H1 (cell line): ENCODE results near the gene LTBP3.

ENCODE experiments used
- CBX8 ChIP-seq: fragments of 300-800, 300-1000 bp; sonication (generic); IDR thresholded peaks from 2 replicates; pipeline ENCODE4 v1.7.1; 2016; ENCODE audit warnings: low read depth, low read length, borderline replicate concordance
- CHD2 ChIP-seq: IDR thresholded peaks from 2 replicates; pipeline ENCODE4 v1.6.1; 2012; ENCODE audit warnings: low read length, improper control_type of control experiment
- EZH2 ChIP-seq: fragments of 200-600 bp; sonication (generic); IDR thresholded peaks from 2 replicates; pipeline ENCODE4 v1.7.1; 2012; ENCODE audit warnings: low read depth, mild to moderate bottlenecking, moderate library complexity, low read length, inconsistent platforms; ENCODE audit not compliant: severe bottlenecking
- HDAC6 ChIP-seq: IDR thresholded peaks from one replicate; pipeline ENCODE4 v1.7.1; 2012; ENCODE audit warnings: low read depth, mild to moderate bottlenecking, inconsistent platforms, low read length, moderate library complexity
- JUN ChIP-seq: IDR thresholded peaks from 2 replicates; pipeline ENCODE4 v1.6.1; 2011; ENCODE audit warnings: low read depth, mild to moderate bottlenecking, improper control_type of control experiment, low read length
- PHF8 ChIP-seq: fragments of 200-600 bp; sonication (generic); conservative IDR thresholded peaks from 2 replicates; pipeline ENCODE4 v1.7.1; 2012; ENCODE audit warnings: low read depth, mild to moderate bottlenecking, inconsistent platforms, low read length, moderate library complexity
- POLR2A ChIP-seq, 2 experiments: IDR thresholded peaks; 1 replicate in 1 of 2; 2 replicates in 1 of 2; pipeline ENCODE4 v1.6.1; 2011; ENCODE audit warnings: low read depth in 2 of 2, low read length in 2 of 2, mild to moderate bottlenecking in 2 of 2; ENCODE audit errors: control extremely low read depth in 1 of 2
- POU5F1 ChIP-seq: IDR thresholded peaks from 2 replicates; pipeline ENCODE4 v1.6.1; 2011; ENCODE audit warnings: low read depth, mild to moderate bottlenecking, low read length, moderate library complexity
- RBBP5 ChIP-seq: IDR thresholded peaks from 2 replicates; pipeline ENCODE4 v1.7.1; 2012; ENCODE audit warnings: low read depth, mild to moderate bottlenecking, inconsistent platforms, low read length, moderate library complexity, borderline replicate concordance
- SRF ChIP-seq: IDR thresholded peaks from 2 replicates; pipeline ENCODE4 v1.6.1; 2011; ENCODE audit warnings: mild to moderate bottlenecking, low read depth, low read length, moderate library complexity
- TAF1 ChIP-seq: IDR thresholded peaks from 2 replicates; pipeline ENCODE4 v1.6.1; 2011; ENCODE audit warnings: mild to moderate bottlenecking, low read depth, low read length
- TAF7 ChIP-seq: optimal IDR thresholded peaks from 2 replicates; pipeline ENCODE3; 2011; ENCODE audit warnings: low read depth, mild to moderate bottlenecking, inconsistent platforms, low read length, moderate library complexity, borderline replicate concordance
- YY1 ChIP-seq: IDR thresholded peaks from 2 replicates; pipeline ENCODE4 v1.6.1; 2011; ENCODE audit warnings: low read depth, mild to moderate bottlenecking, low read length
- TF ChIP-seq, protein P1 (sequence below), 3 experiments: IDR thresholded peaks; 1 replicate in 2 of 3; 2 replicates in 1 of 3; pipeline versions ENCODE4 v1.5.1 to v1.6.1; 2011; ENCODE audit warnings: low read length in 3 of 3, mild to moderate bottlenecking in 3 of 3, inconsistent platforms in 2 of 3, low read depth in 1 of 3, moderate library complexity in 1 of 3; ENCODE audit not compliant: insufficient read depth in 1 of 3; ENCODE audit errors: control extremely low read depth in 1 of 3

DNA sequence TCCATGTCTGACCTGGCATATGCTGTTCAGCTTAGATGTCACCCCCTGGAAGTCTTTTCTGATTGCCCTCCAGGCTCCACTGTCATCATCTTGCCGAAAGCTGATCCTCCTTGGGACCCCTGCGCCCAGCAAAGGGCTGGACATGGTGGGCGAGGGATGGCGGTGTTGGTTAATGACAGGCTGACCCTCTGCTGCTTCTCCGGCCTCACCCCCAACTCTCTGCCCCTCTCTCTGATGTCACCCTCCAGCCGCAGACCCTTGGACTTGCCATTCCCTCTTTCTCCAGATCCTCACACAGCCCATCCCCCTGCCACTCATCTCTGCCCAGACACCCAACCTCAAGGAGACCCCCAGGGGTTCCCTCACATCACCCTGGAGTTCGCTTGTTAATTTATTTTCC, 20.0 kb upstream of the LTBP3 start:
- TF ChIP-seq, protein P1, sequence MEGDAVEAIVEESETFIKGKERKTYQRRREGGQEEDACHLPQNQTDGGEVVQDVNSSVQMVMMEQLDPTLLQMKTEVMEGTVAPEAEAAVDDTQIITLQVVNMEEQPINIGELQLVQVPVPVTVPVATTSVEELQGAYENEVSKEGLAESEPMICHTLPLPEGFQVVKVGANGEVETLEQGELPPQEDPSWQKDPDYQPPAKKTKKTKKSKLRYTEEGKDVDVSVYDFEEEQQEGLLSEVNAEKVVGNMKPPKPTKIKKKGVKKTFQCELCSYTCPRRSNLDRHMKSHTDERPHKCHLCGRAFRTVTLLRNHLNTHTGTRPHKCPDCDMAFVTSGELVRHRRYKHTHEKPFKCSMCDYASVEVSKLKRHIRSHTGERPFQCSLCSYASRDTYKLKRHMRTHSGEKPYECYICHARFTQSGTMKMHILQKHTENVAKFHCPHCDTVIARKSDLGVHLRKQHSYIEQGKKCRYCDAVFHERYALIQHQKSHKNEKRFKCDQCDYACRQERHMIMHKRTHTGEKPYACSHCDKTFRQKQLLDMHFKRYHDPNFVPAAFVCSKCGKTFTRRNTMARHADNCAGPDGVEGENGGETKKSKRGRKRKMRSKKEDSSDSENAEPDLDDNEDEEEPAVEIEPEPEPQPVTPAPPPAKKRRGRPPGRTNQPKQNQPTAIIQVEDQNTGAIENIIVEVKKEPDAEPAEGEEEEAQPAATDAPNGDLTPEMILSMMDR (IDR thresholded peaks at IDR 0.05; ENCODE audit: control extremely low read depth in 1 of 3, insufficient read depth in 1 of 3, low read depth in 1 of 3, low read length in 3 of 3): no peak
- TF ChIP-seq RBBP5 (no peak), YY1 (no peak), POLR2A (IDR thresholded peaks at IDR 0.05; ENCODE audit: control extremely low read depth in 1 of 2, low read depth in 2 of 2, low read length in 2 of 2) (no peak), PHF8 (no peak), TAF1 (no peak), POU5F1 (no peak), SRF (no peak), TAF7 (no peak), CHD2 (no peak), EZH2 (no peak), CBX8 (no peak), JUN (no peak), HDAC6 (no peak)
